Fibroblast of lung (primary cell): Measurements from ENCODE around the gene SYNDIG1. TPM values are rescaled to one million over a fixed set of nuclear protein-coding genes. Genes with fewer than 3 reads are reported as not detected.
A peak's percentile ranks its signal among the peaks of the same experiment; 100 is the strongest.

Source experiments
- DNase-seq, 2 donors: peaks; one replicate each; pipeline versions ENCODE4 v3.0.0 to v3.0.0-alpha.2; 2010; ENCODE audit warnings: low read depth in 2 of 2
- H2AFZ ChIP-seq: 2 replicates; pipeline ENCODE4 v1.5.1; 2012; ENCODE audit warnings: low read length, control low read depth, inconsistent platforms
- H3K27ac ChIP-seq: 2 replicates; pipeline ENCODE4 v1.5.1; 2011; ENCODE audit warnings: low read length, control low read depth; ENCODE audit not compliant: insufficient read depth
- H3K27me3 ChIP-seq: 2 replicates; pipeline ENCODE4 v1.5.1; 2011; ENCODE audit warnings: mild to moderate bottlenecking, low read length; ENCODE audit not compliant: control insufficient read depth, insufficient read depth
- H3K36me3 ChIP-seq: 2 replicates; pipeline ENCODE4 v1.5.1; 2011; ENCODE audit warnings: low read length; ENCODE audit not compliant: control insufficient read depth, insufficient read depth
- H3K4me1 ChIP-seq: 2 replicates; pipeline ENCODE4 v1.5.1; 2011; ENCODE audit warnings: low read length; ENCODE audit not compliant: control insufficient read depth, insufficient read depth; ENCODE audit errors: extremely low read depth
- H3K4me2 ChIP-seq: 2 replicates; pipeline ENCODE4 v1.5.1; 2011; ENCODE audit warnings: low read length, control low read depth; ENCODE audit not compliant: insufficient read depth; ENCODE audit errors: extremely low read depth
- H3K4me3 ChIP-seq, 4 experiments: fragments of 200-600 bp in 1 of 4; sonication (generic) in 1 of 4; replicated peaks in 1 of 4; 2 replicates each; pipeline ENCODE4 v1.5.1; 2011 to 2016; ENCODE audit warnings: low read length in 4 of 4, low read depth in 3 of 4, mild to moderate bottlenecking in 3 of 4, control low read depth in 2 of 4, inconsistent platforms in 1 of 4, mixed read lengths in 1 of 4; ENCODE audit not compliant: insufficient read depth in 1 of 4; ENCODE audit errors: control extremely low read depth in 1 of 4
- H3K79me2 ChIP-seq: 2 replicates; pipeline ENCODE4 v1.5.1; 2012; ENCODE audit warnings: mild to moderate bottlenecking, low read length, inconsistent platforms; ENCODE audit not compliant: control insufficient read depth, insufficient read depth
- H3K9ac ChIP-seq: 2 replicates; pipeline ENCODE4 v1.5.1; 2011; ENCODE audit warnings: mild to moderate bottlenecking, low read length, control low read depth; ENCODE audit not compliant: insufficient read depth
- H3K9me3 ChIP-seq: 2 replicates; pipeline ENCODE4 v1.5.1; 2012; ENCODE audit warnings: low read depth, low read length; ENCODE audit not compliant: control insufficient read depth, insufficient read depth
- H4K20me1 ChIP-seq: 2 replicates; pipeline ENCODE4 v1.5.1; 2011; ENCODE audit warnings: low read length; ENCODE audit not compliant: control insufficient read depth, insufficient read depth; ENCODE audit errors: extremely low read depth
- CTCF ChIP-seq, 2 donors: IDR thresholded peaks in 1 of 2; conservative IDR thresholded peaks in 1 of 2; 1 replicate in 1 of 2; 2 replicates in 1 of 2; pipeline ENCODE4 v1.5.1; 2011 to 2012; ENCODE audit warnings: low read length in 2 of 2, control low read depth in 1 of 2, inconsistent platforms in 1 of 2, low read depth in 1 of 2, mild to moderate bottlenecking in 1 of 2
- EZH2 ChIP-seq: IDR thresholded peaks from 2 replicates; pipeline ENCODE4 v1.5.1; 2012; ENCODE audit warnings: low read length, control low read depth, mild to moderate bottlenecking; ENCODE audit errors: missing control alignments
- polyA plus RNA-seq, 2 donors: library from polyadenylated mRNA; depleted of rRNA in 1 of 2; stranded (reverse) in 1 of 2; unstranded in 1 of 2; fragments of >200 nt; gene quantifications; 2 replicates each; pipeline ENCODE4 v1.2.1, GENCODE V29; 2011 to 2012; ENCODE audit warnings: missing spikeins in 1 of 2
- total RNA-seq: library from RNA; depleted of rRNA; stranded (reverse); fragments of >200 nt; gene quantifications from 2 replicates; pipeline ENCODE4 v1.2.1, GENCODE V29; 2014

Gene SYNDIG1
- total and polyA plus RNA-seq, 2 donors (not counting 1 experiment from before 2014, with no cell fraction given): 0.02 to 0.17 TPM

GRCh38 chr20:24670341-24670872 lies 201.0 kb downstream of the SYNDIG1 start:
- DNase-seq: no peak
- Histone ChIP-seq H3K27me3 (no peaks in the 10 kb centered on the region), H3K9me3 (no peaks in the 10 kb centered on the region), H4K20me1 (no peaks in the 10 kb centered on the region), H3K36me3 (no peaks in the 10 kb centered on the region), H3K27ac (no peak overlapping the region), H3K9ac (no peak overlapping the region), H2AFZ (no peak overlapping the region), H3K4me3 (no peak overlapping the region), H3K4me2 (no peak overlapping the region), H3K4me1 (peaks cover 19% of the 10 kb centered on the region), H3K79me2 (no peaks in the 10 kb centered on the region)
- TF ChIP-seq EZH2: no peak
- TF ChIP-seq CTCF (conservative IDR thresholded peaks at IDR 0.05 in 1 of 2, IDR thresholded peaks at IDR 0.05 in 1 of 2; ENCODE audit: low read depth in 1 of 2, low read length in 2 of 2): no peak

GRCh38 chr20:24670981-24671380 lies 201.6 kb downstream of the SYNDIG1 start:
- H3K79me2 ChIP-seq: no peaks in the 10 kb centered on the region
- no peak overlapping the region for H2AFZ ChIP-seq
- DNase-seq: no peak
- H4K20me1 ChIP-seq: no peaks in the 10 kb centered on the region
- H3K27ac ChIP-seq: no peak overlapping the region
- H3K36me3 ChIP-seq: no peaks in the 10 kb centered on the region
- H3K4me3 ChIP-seq: no peak overlapping the region
- no peak overlapping the region for H3K9ac ChIP-seq
- peaks cover 19% of the 10 kb centered on the region for H3K4me1 ChIP-seq
- TF ChIP-seq CTCF (conservative IDR thresholded peaks at IDR 0.05 in 1 of 2, IDR thresholded peaks at IDR 0.05 in 1 of 2; ENCODE audit: low read depth in 1 of 2, low read length in 2 of 2) (no peak), EZH2 (no peak)
- no peaks in the 10 kb centered on the region for H3K27me3 ChIP-seq
- H3K9me3 ChIP-seq: no peaks in the 10 kb centered on the region
- H3K4me2 ChIP-seq: no peak overlapping the region

GRCh38 chr20:24672181-24672880 lies 202.9 kb downstream of the SYNDIG1 start:
- H3K9ac ChIP-seq: no peak overlapping the region
- peak; percentile 71 to 88 for DNase-seq
- peaks cover 19% of the 10 kb centered on the region for H3K4me1 ChIP-seq
- no peak for TF ChIP-seq EZH2
- no peak for TF ChIP-seq CTCF (conservative IDR thresholded peaks at IDR 0.05 in 1 of 2, IDR thresholded peaks at IDR 0.05 in 1 of 2; ENCODE audit: low read depth in 1 of 2, low read length in 2 of 2)
- peak overlapping the region; percentile 26 for H3K4me2 ChIP-seq
- no peaks in the 10 kb centered on the region for H3K36me3 ChIP-seq
- H2AFZ ChIP-seq: no peak overlapping the region
- peak overlapping the region; percentile 76 for H3K27ac ChIP-seq
- no peaks in the 10 kb centered on the region for H3K79me2 ChIP-seq
- H3K4me3 ChIP-seq: no peak overlapping the region
- no peaks in the 10 kb centered on the region for H4K20me1 ChIP-seq
- no peaks in the 10 kb centered on the region for H3K9me3 ChIP-seq
- no peaks in the 10 kb centered on the region for H3K27me3 ChIP-seq
